BE2C (cell line): ENCODE measurements around the gene ZDHHC14.

Source experiments
- DNase-seq: peaks from one replicate; pipeline ENCODE4 v3.0.0-alpha.2; 2020
- H3K27me3 ChIP-seq: fragments of 250-450 bp; sonication (Bioruptor Pico); 2 replicates; pipeline ENCODE4 v1.5.1; 2020; ENCODE audit warnings: mild to moderate bottlenecking
- H3K36me3 ChIP-seq: fragments of 250-450 bp; sonication (Bioruptor Pico); 2 replicates; pipeline ENCODE4 v1.5.1; 2020; ENCODE audit warnings: mild to moderate bottlenecking
- H3K4me1 ChIP-seq: fragments of 250-450 bp; sonication (Bioruptor Pico); 2 replicates; pipeline ENCODE4 v1.5.1; 2020
- H3K4me3 ChIP-seq: 2 replicates; pipeline ENCODE4 v1.5.1; 2011; ENCODE audit warnings: low read depth, low read length
- H3K9me3 ChIP-seq: fragments of 250-450 bp; sonication (Bioruptor Pico); 2 replicates; pipeline ENCODE4 v1.5.1; 2020
- CTCF ChIP-seq: IDR thresholded peaks from 2 replicates; pipeline ENCODE4 v1.5.1; 2012; ENCODE audit warnings: mild to moderate bottlenecking, low read depth, low read length

The ZDHHC14 gene

GRCh38 chr6:157443066-157443800, 62.2 kb downstream of the ZDHHC14 start:
- H3K4me3 ChIP-seq, result no peak overlapping the region
- no peak for TF ChIP-seq CTCF
- H3K9me3 ChIP-seq, result no peaks in the 10 kb centered on the region
- no peak for DNase-seq
- no peaks in the 10 kb centered on the region for H3K4me1 ChIP-seq
- no peaks in the 10 kb centered on the region for H3K36me3 ChIP-seq
- no peaks in the 10 kb centered on the region for H3K27me3 ChIP-seq

- no peak for DNase-seq
- no peak overlapping the region for H3K4me3 ChIP-seq
- H3K9me3 ChIP-seq, result no peaks in the 10 kb centered on the region
- no peak for TF ChIP-seq CTCF
- H3K27me3 ChIP-seq, result no peaks in the 10 kb centered on the region
- no peaks in the 10 kb centered on the region for H3K4me1 ChIP-seq
- H3K36me3 ChIP-seq, result no peaks in the 10 kb centered on the region
Measured at GRCh38 chr6:157445277-157446009, 64.5 kb downstream of the ZDHHC14 start.

GRCh38 chr6:157447735-157448134, 66.7 kb downstream of the ZDHHC14 start:
- Histone ChIP-seq H3K4me3 (no peak overlapping the region), H3K9me3 (no peaks in the 10 kb centered on the region), H3K4me1 (no peaks in the 10 kb centered on the region), H3K36me3 (no peaks in the 10 kb centered on the region), H3K27me3 (no peaks in the 10 kb centered on the region)
- TF ChIP-seq CTCF, result no peak
- DNase-seq, result no peak

GRCh38 chr6:157449610-157450009, 68.6 kb downstream of the ZDHHC14 start:
- no peaks in the 10 kb centered on the region for H3K36me3 ChIP-seq
- no peak for DNase-seq
- H3K4me1 ChIP-seq, result no peaks in the 10 kb centered on the region
- TF ChIP-seq CTCF, result no peak
- no peaks in the 10 kb centered on the region for H3K9me3 ChIP-seq
- no peak overlapping the region for H3K4me3 ChIP-seq
- no peaks in the 10 kb centered on the region for H3K27me3 ChIP-seq

GRCh38 chr6:157450931-157451742, 70.1 kb downstream of the ZDHHC14 start:
- H3K4me3 ChIP-seq, result no peak overlapping the region
- no peak for DNase-seq
- no peak for TF ChIP-seq CTCF
- H3K4me1 ChIP-seq, result no peaks in the 10 kb centered on the region
- no peaks in the 10 kb centered on the region for H3K9me3 ChIP-seq
- H3K36me3 ChIP-seq, result no peaks in the 10 kb centered on the region
- H3K27me3 ChIP-seq, result no peaks in the 10 kb centered on the region
